ENCODE data around the gene ADAMTSL1.

ADAMTSL1 gene

DNA sequence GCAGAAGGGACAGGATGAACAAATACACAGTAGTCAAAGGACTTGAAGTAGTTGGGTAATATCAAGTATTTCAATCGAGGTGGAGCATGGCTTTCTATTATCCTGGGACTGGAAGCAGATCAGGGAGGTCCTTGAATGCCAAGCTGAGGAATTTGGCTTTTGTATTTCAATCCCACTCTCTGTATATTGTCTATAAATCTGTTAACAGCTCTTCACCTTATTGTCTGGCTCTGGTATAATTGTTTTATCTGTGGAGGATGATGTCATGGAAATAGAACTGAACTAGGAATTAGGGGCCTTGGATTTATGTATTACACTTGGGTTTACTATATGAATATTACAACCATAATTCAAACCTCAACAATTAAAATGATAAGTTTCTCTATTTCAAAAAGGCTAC is 6.3 kb upstream of the ADAMTSL1 start:
- no peak for DNase-seq (ENCODE audit: low read depth in 2 of 2)

DNA sequence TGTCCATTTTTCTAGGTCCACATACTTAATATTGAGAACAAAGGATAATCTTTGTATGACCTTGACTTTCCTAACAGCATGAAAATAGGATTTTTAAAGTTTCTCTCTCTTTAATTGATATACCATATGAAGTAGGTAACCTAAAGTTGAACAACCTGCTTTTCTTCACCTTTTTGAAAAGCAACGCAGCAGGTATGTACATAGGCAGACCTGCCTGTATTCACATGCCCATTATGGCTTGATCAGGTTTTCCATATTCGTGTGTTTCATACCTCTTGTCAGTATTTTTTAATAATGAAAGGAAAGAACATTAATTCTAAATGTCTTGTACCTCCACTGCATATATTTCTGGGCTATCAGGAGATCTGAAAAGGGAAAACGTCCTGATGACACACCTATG is 1.5 kb upstream of the ADAMTSL1 start:
- DNase-seq (ENCODE audit: low read depth in 2 of 2) = no peak

- DNase-seq (ENCODE audit: low read depth in 2 of 2) = no peak
Observed at GRCh38 chr9:18472841-18473251, 1.1 kb upstream of the ADAMTSL1 start.

- DNase-seq (ENCODE audit: low read depth in 2 of 2) = no peak
Observed at GRCh38 chr9:18474783-18475182, 830 bp downstream of the ADAMTSL1 start.

- no peak for DNase-seq (ENCODE audit: low read depth in 2 of 2)
Observed at GRCh38 chr9:18477121-18477660, 3.2 kb downstream of the ADAMTSL1 start.

DNA sequence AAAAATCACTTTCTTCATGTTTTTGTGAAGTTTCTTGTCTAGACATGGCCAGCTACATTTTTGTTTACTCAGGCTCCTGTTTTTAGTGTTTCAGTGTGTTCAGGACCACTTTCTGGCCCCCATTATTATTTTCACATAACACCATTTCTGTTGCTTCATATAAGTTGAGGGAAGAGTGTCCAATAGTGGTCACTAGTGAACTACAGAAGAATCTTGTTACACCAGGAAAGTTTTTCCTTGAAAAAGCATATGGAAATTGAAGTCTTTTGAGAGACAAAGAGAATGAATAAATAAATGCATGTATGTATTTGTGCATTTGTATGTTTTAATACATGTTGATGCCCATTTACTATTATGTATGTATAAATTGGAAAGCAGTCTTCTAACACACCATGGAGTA is 3.8 kb downstream of the ADAMTSL1 start:
- DNase-seq (ENCODE audit: low read depth in 2 of 2) = no peak

DNA sequence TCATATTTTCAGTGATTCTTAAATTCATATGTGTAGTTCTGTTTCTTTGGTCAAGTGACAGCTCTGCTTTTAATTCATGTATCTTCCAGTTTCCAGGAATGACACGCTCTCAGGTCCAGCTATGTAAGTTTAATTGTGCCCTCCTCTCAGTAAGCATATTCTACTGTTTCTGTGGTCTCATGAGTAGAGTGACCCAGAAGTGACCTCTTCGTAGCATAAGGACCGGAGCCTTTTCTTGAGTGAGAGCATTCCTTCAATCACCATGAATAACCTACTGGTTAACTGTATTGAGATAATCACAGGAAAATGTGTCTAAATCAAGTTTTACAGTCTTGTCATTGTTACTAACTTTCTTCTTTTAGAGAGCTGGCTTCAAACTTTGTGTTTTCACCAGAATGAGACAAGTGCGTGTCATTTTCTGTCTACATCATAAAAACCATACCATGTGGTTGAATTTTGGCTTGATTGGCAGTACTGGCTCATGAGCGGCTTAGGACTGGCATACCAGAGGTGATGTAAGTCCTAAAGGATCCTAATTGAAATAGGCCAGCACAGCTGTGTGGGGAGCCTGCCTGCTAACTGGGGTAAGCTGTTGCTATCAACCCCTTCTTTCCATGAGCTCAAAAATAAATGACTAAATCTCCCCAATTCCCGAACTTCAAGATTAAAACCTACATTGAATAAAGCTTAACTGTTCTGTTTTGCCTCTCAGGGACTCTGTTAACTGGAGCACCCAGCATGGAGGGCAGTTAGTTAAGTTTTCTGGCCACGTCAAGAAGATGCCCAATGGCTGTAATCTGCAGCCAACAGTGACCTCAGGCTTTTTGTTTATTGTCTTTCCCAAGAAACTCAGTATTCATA is 4.8 kb downstream of the ADAMTSL1 start:
- no peak for DNase-seq (ENCODE audit: low read depth in 2 of 2)

DNA sequence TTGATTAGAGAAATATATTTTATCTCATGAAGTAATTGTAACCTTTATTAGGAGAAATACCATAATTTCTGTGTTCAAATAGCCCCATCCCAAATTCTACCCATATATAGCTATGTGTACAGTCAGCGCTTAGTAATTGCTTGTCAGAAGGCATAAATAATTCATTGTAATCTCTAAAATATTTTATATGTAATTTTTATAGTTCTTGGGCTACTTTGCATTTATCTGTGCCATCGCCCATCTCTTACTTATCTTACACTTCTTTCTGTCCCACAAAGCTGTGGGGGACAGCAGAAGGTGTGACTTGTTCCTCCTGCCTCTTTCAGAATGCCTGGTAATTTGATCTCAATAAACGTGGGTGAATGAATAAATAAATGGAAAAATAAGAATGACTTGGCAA is 5.5 kb downstream of the ADAMTSL1 start:
- DNase-seq (ENCODE audit: low read depth in 2 of 2) = no peak

GRCh38 chr9:18480662-18481093 is 6.7 kb downstream of the ADAMTSL1 start:
- no peak for DNase-seq (ENCODE audit: low read depth in 2 of 2)

- DNase-seq (ENCODE audit: low read depth in 2 of 2) = no peak
Observed at GRCh38 chr9:18482371-18482770, 8.4 kb downstream of the ADAMTSL1 start.

DNA sequence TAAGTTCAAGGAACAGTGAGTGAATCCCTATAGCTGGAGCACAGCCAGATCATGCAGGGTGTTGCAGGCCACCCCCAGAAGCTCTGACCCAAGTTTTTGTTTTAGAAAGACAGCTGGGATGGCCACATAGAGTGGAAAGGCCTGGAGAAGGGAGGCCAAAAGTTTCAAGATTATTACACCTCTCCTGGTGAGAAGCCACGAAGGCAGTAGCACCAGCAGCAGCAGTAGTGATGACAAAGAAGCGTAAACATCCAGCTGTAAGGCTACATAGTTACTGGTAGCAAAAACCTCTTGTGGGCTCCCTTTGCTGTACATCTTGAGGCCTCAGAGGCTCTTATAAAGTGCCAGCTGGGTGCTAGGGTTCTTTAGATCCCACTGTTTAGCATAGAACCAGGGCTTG is 11.8 kb downstream of the ADAMTSL1 start:
- DNase-seq (ENCODE audit: low read depth in 2 of 2) = no peak

DNA sequence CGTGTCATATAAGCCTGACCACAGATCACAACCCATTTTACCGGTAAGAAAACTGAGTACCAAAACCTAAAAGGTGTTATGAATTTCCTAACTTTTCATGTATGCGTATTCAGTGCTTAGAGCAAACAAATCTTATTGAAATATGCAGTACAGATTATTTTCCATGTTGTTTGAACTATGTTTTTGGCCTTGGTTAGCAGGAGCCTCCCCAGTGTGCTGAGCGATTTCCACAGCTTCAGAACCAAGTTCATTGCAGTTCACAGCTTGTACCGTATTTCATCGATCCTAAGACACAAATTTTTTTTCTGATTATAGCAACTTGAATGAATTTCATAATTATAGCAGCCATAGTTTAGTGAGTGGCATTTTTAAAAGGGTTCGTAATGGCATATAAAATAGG is 13.7 kb downstream of the ADAMTSL1 start:
- no peak for DNase-seq (ENCODE audit: low read depth in 2 of 2)

- DNase-seq (ENCODE audit: low read depth in 2 of 2) = no peak
Observed at GRCh38 chr9:18488886-18489285, 14.9 kb downstream of the ADAMTSL1 start.

DNA sequence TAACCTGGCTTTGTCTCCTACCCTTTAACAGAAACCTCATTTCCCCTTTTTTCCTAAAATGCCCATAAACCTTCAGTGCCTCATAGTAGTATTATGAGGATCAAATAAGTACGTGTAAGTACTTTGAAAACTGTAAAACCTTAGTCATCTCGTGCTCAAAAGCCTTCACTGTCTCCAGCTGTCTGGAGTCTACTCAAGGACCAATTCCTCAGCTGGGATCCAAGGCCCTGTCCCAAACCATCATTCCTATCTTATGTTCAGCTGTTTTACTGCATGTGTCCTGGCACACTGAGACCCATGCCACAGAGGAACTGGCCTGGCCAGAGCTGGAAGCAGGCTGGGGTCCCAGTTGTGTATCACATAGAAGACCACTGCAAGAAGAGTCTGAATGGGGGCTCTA is 15.9 kb downstream of the ADAMTSL1 start:
- no peak for DNase-seq (ENCODE audit: low read depth in 2 of 2)

DNA sequence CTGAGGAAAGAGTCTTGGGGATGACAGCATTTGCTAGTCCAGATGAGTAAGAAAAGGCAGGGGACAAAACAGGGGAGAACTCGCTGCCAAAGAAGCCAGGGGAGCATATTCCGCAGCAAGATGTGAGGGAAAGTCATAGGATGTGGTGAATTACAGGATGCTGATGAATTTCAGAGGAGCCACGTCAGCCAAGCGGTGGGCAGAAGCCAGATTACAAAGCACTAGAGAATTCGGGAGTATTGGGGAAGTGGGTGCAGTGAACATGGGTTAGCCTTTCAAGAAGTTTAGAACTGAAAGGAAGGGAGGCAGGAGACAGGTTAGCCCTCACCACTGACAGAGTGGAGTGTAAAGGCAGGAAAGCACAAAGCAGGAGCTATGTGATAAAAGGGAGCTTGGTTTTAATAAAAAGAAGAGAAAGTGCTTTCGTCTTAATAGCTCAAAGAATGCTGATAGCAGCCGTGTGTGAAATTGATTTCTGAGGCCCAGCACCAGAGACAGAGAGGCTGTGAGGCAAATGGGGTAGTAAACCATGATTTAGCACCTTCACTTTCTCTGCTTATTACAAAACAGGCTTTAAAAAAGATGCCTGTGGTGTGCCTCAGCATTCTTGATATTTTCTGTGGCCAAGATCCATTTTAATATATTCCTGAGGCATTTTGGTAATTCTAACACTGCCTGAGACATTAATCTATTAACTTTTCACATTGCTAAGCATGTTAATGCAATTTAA is 16.9 kb downstream of the ADAMTSL1 start:
- DNase-seq (ENCODE audit: low read depth in 2 of 2) = no peak

GRCh38 chr9:18492612-18493011 is 18.7 kb downstream of the ADAMTSL1 start:
- DNase-seq (ENCODE audit: low read depth in 2 of 2) = no peak

DNA sequence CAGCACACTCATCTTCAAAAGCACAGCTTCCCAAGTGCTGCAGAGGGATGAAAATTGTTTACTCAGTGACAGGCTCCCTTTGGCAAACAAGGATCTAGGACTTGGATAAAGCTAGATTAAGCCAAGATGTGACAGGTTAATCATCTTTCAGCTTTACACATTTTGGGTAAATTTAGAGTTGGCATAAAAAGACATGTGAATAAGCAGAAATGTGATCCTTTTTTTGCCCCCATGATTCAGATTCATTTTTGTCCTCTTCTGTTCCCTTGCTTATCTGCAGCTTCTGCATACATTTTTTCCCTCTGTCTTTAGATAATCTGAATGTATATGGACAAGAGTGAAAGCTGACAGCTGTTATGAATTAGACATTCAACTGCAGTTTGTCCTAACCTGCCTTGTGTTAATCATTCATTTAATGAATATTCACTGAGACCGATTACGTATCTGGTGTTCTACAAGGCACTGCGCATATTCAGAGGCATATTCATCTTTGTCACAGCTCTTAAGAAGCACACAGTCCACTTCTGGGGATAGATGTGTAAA is 19.6 kb downstream of the ADAMTSL1 start:
- DNase-seq (ENCODE audit: low read depth in 2 of 2) = no peak

GRCh38 chr9:18495065-18495464 is 21.1 kb downstream of the ADAMTSL1 start:
- no peak for DNase-seq (ENCODE audit: low read depth in 2 of 2)

- DNase-seq (ENCODE audit: low read depth in 2 of 2) = no peak
Observed at GRCh38 chr9:18496256-18497000, 22.5 kb downstream of the ADAMTSL1 start.

- no peak for DNase-seq (ENCODE audit: low read depth in 2 of 2)
Observed at GRCh38 chr9:18499062-18499461, 25.1 kb downstream of the ADAMTSL1 start.

- no peak for DNase-seq (ENCODE audit: low read depth in 2 of 2)
Observed at GRCh38 chr9:18499980-18500379, 26.0 kb downstream of the ADAMTSL1 start.

DNA sequence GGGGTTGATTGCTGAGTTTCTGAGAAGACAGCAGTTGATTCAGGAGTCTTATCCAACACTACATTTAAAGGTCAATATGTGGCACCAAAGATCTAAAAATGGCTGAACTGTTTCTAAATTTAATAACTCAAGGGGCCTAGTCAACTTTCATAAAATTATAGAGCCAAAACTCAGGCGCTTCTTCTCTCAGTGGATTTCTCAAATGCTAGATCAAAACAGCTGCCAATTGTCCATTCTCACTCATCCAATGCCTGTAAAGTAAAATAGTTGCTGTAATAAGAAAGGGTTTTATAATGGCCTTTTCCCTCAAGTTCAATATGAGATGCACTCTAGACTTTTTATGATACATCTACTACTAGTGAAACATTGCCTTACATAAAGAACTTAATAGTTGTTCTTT is 26.5 kb downstream of the ADAMTSL1 start:
- no peak for DNase-seq (ENCODE audit: low read depth in 2 of 2)

All from stimulated activated CD8-positive, alpha-beta memory T cell treated with anti-CD3 and anti-CD28 coated beads, Interleukin-7, amount 100 ng/mL, for 1 hour (primary cell).